CD14-positive monocyte (primary cell): ENCODE measurements around the gene TSC22D3. TPM values are rescaled to one million over a fixed set of nuclear protein-coding genes. Genes with fewer than 3 reads are reported as not detected.

Experiments
- DNase-seq, 3 donors: peaks; one replicate each; pipeline ENCODE4 v3.0.0-alpha.2; 2011 to 2022
- H2AFZ ChIP-seq: 2 replicates; pipeline ENCODE4 v1.6.0; 2012; ENCODE audit warnings: mild to moderate bottlenecking, low read depth, low read length, inconsistent platforms; ENCODE audit not compliant: insufficient read depth, poor library complexity, severe bottlenecking
- H3K27ac ChIP-seq, 2 donors: 1 replicate in 1 of 2; 2 replicates in 1 of 2; pipeline ENCODE4 v1.5.1; 2012 to 2013; ENCODE audit warnings: low read length in 2 of 2, control low read depth in 1 of 2, inconsistent platforms in 1 of 2, low read depth in 1 of 2, mild to moderate bottlenecking in 1 of 2
- H3K27me3 ChIP-seq, 2 donors: one replicate each; pipeline versions ENCODE4 v1.6.0 to v1.6.1; 2011 to 2013; ENCODE audit warnings: low read length in 2 of 2; ENCODE audit not compliant: control insufficient read depth in 2 of 2, insufficient read depth in 2 of 2
- H3K36me3 ChIP-seq, 2 donors: replicated peaks in 1 of 2; 1 replicate in 1 of 2; 2 replicates in 1 of 2; pipeline versions ENCODE4 v1.5.1 to v1.6.1; 2012 to 2013; ENCODE audit warnings: low read length in 2 of 2, control low read depth in 1 of 2, inconsistent platforms in 1 of 2, mild to moderate bottlenecking in 1 of 2; ENCODE audit not compliant: insufficient read depth in 2 of 2, control insufficient read depth in 1 of 2
- H3K4me1 ChIP-seq, 2 donors: 1 replicate in 1 of 2; 2 replicates in 1 of 2; pipeline versions ENCODE4 v1.5.1 to v1.6.1; 2012 to 2013; ENCODE audit warnings: low read length in 2 of 2, control low read depth in 1 of 2, inconsistent platforms in 1 of 2, mild to moderate bottlenecking in 1 of 2, moderate library complexity in 1 of 2; ENCODE audit not compliant: insufficient read depth in 2 of 2, control insufficient read depth in 1 of 2
- H3K4me2 ChIP-seq: replicated peaks from 2 replicates; pipeline ENCODE3; 2012; ENCODE audit warnings: low read length, moderate library complexity, mild to moderate bottlenecking; ENCODE audit not compliant: poor library complexity, severe bottlenecking; ENCODE audit errors: extremely low read depth
- H3K4me3 ChIP-seq, 3 experiments: fragments of 200-600 bp in 1 of 3; sonication (generic) in 1 of 3; replicated peaks in 1 of 3; 1 replicate in 2 of 3; 2 replicates in 1 of 3; pipeline ENCODE4 v1.5.1; 2011 to 2013; ENCODE audit warnings: low read length in 3 of 3, mild to moderate bottlenecking in 3 of 3, control low read depth in 2 of 3, low read depth in 2 of 3, inconsistent platforms in 1 of 3, moderate library complexity in 1 of 3
- H3K79me2 ChIP-seq: 2 replicates; pipeline ENCODE4 v1.6.0; 2012; ENCODE audit warnings: mild to moderate bottlenecking, control low read depth, inconsistent platforms, low read length, moderate library complexity; ENCODE audit not compliant: insufficient read depth
- H3K9ac ChIP-seq: 2 replicates; pipeline ENCODE4 v1.6.0; 2017; ENCODE audit warnings: low read length, mild to moderate bottlenecking; ENCODE audit not compliant: insufficient read depth, poor library complexity, severe bottlenecking
- H3K9me3 ChIP-seq, 2 donors: replicated peaks in 1 of 2; 1 replicate in 1 of 2; 2 replicates in 1 of 2; pipeline versions ENCODE4 v1.5.1 to v1.6.1; 2012 to 2013; ENCODE audit warnings: low read length in 2 of 2, control low read depth in 1 of 2; ENCODE audit not compliant: control insufficient read depth in 1 of 2, insufficient read depth in 1 of 2
- H4K20me1 ChIP-seq: 2 replicates; pipeline ENCODE4 v1.6.0; 2012; ENCODE audit warnings: mild to moderate bottlenecking, low read length, control low read depth, moderate library complexity; ENCODE audit not compliant: insufficient read depth
- H3K27ac Mint-ChIP-seq, 7 donors: one replicate each; pipeline ENCODE4 v1.8.0; 2020; ENCODE audit warnings: mild to moderate bottlenecking in 7 of 7, mixed read lengths in 7 of 7, moderate library complexity in 6 of 7, inconsistent platforms in 2 of 7
- H3K27me3 Mint-ChIP-seq, 3 donors: one replicate each; pipeline ENCODE4 v1.8.0; 2021 to 2022; ENCODE audit warnings: low read depth in 3 of 3, mild to moderate bottlenecking in 3 of 3, mixed read lengths in 3 of 3, moderate library complexity in 3 of 3, inconsistent platforms in 1 of 3
- H3K36me3 Mint-ChIP-seq, 2 donors: one replicate each; pipeline ENCODE4 v1.8.0; 2020; ENCODE audit warnings: mixed read lengths in 2 of 2, inconsistent platforms in 1 of 2, mild to moderate bottlenecking in 1 of 2
- H3K4me1 Mint-ChIP-seq: one replicate; pipeline ENCODE4 v1.8.0; 2020; ENCODE audit warnings: mild to moderate bottlenecking, mixed read lengths
- H3K4me3 Mint-ChIP-seq, 2 donors: one replicate each; pipeline ENCODE4 v1.8.0; 2020; ENCODE audit warnings: mild to moderate bottlenecking in 2 of 2, mixed read lengths in 2 of 2, moderate library complexity in 1 of 2
- H3K9me3 Mint-ChIP-seq, 7 donors: one replicate each; pipeline ENCODE4 v1.8.0; 2020 to 2022; ENCODE audit warnings: mixed read lengths in 7 of 7, mild to moderate bottlenecking in 6 of 7, moderate library complexity in 6 of 7, inconsistent platforms in 2 of 7
- CTCF ChIP-seq: fragments of 200-600 bp; IDR thresholded peaks from one replicate; pipeline ENCODE4 v1.8.0; 2022; ENCODE audit warnings: antibody characterized with exemption, mild to moderate bottlenecking
- WGBS: methylation state at CpG from one replicate; pipeline ENCODE4 v1.1.5; 2013; ENCODE audit warnings: missing lambda C conversion rate; ENCODE audit not compliant: insufficient coverage; 5-methylcytosine and 5-hydroxymethylcytosine counted together
- intact Hi-C, 2 donors: fragments of 100-400 bp; cut with micrococcal nuclease; formaldehyde crosslinking; loops; one replicate each; pipeline versions ENCODE4 v1.15.0 to v1.15.1; 2023
- polyA plus RNA-seq, 3 donors: library from polyadenylated mRNA; depleted of rRNA in 1 of 3; unstranded in 2 of 3; stranded (reverse) in 1 of 3; fragments of 300-500 nt in 2 of 3; fragments of >200 nt in 1 of 3; fragmentation: Illumina TruSeq in 2 of 3; gene quantifications; 1 replicate in 2 of 3; 2 replicates in 1 of 3; pipeline ENCODE4 v1.2.3, GENCODE V29; 2012 to 2021

TSC22D3 gene
- polyA plus RNA-seq, 3 donors, result 171 to 1,562 (median 326) TPM

- H3K4me2 ChIP-seq, result no peak overlapping the region
- no peak overlapping the region for H3K4me3 Mint-ChIP-seq
- no peak overlapping the region for H3K27ac ChIP-seq
- peaks cover 4% of the 10 kb centered on the region for H3K79me2 ChIP-seq
- no peaks in the 10 kb centered on the region for H3K27me3 ChIP-seq
- peaks cover 0 to 4% of the 10 kb centered on the region in 2 donors for H3K36me3 Mint-ChIP-seq
- H3K4me3 ChIP-seq, result no peak overlapping the region
- no peaks in the 10 kb centered on the region for H3K9me3 Mint-ChIP-seq
- no peak for TF ChIP-seq CTCF
- DNase-seq, result no peak
- no peaks in the 10 kb centered on the region for H3K27me3 Mint-ChIP-seq
- no peaks in the 10 kb centered on the region for H3K9me3 ChIP-seq
- H3K27ac Mint-ChIP-seq, result peak overlapping the region in 2 of 7 donors; percentile 4 to 29
- H4K20me1 ChIP-seq, result no peaks in the 10 kb centered on the region
- H3K36me3 ChIP-seq, result peaks cover 0 to 2% of the 10 kb centered on the region in 2 donors
- no peak overlapping the region for H3K9ac ChIP-seq
- 85% methylated on average over 1 of the region's 1 CpG for WGBS
- H3K4me1 ChIP-seq, result no peaks in the 10 kb centered on the region
- peaks cover 3% of the 10 kb centered on the region for H3K4me1 Mint-ChIP-seq
- intact Hi-C loops, result no loop called here
- H2AFZ ChIP-seq, result no peak overlapping the region
Observed at GRCh38 chrX:107667426-107667825, 108.2 kb downstream of the TSC22D3 start.

- Histone ChIP-seq H3K79me2 (peaks cover 4% of the 10 kb centered on the region), H3K27ac (no peak overlapping the region), H4K20me1 (no peaks in the 10 kb centered on the region), H2AFZ (no peak overlapping the region), H3K4me3 (no peak overlapping the region), H3K4me1 (no peaks in the 10 kb centered on the region), H3K9me3 (no peaks in the 10 kb centered on the region), H3K4me2 (no peak overlapping the region), H3K9ac (no peak overlapping the region), H3K27me3 (no peaks in the 10 kb centered on the region), H3K36me3 (peaks cover 0 to 2% of the 10 kb centered on the region in 2 donors)
- no peaks in the 10 kb centered on the region for H3K27me3 Mint-ChIP-seq
- intact Hi-C loops, result no loop called here
- no peak for DNase-seq
- H3K27ac Mint-ChIP-seq, result peak overlapping the region in 2 of 7 donors; percentile 4 to 29
- no CpG with 5 or more reads among the region's 1 CpG for WGBS
- peaks cover 3% of the 10 kb centered on the region for H3K4me1 Mint-ChIP-seq
- no peak overlapping the region for H3K4me3 Mint-ChIP-seq
- H3K36me3 Mint-ChIP-seq, result peaks cover 0 to 4% of the 10 kb centered on the region in 2 donors
- no peak for TF ChIP-seq CTCF
- no peaks in the 10 kb centered on the region for H3K9me3 Mint-ChIP-seq
Observed at GRCh38 chrX:107666931-107667330, 108.7 kb downstream of the TSC22D3 start.

Other genes starting within 250 kb of the TSC22D3 start
- 10 to 100 TPM; 10.4 to 11.8 (median 11.4) TPM for gene PRPS1, start 147.3 kb downstream of the TSC22D3 start, polyA plus RNA-seq
- not detected for gene NCBP2L, start 1.9 kb upstream of the TSC22D3 start, polyA plus RNA-seq
- under 1 TPM in 1 of 3 donors, not detected in 2; 0.20 TPM for gene MID2, start 50.1 kb upstream of the TSC22D3 start, polyA plus RNA-seq
- gene TEX13B, start 206.6 kb upstream of the TSC22D3 start, polyA plus RNA-seq, result not detected